Activated T-cell treated with anti-CD3 and anti-CD28 coated beads, Interleukin-2, amount 50 U/mL, for 1 hour (primary cell): ENCODE measurements around the gene VN1R2.
"Not testable (repeated sequence)": the region's sequence is repeated elsewhere in the genome, so short reads cannot be mapped to it uniquely, and the experiment has no call there.

Experiments
- DNase-seq: peaks from one replicate; pipeline ENCODE4 v3.0.0-alpha.2; 2020

VN1R2 gene

GRCh38 chr19:53257715-53258342 lies at the start of gene VN1R2:
VN1R2 (plus strand) TSS chr19:53258292; CDS start chr19:53258376, 84 bp downstream.
- not testable (repeated sequence) for DNase-seq

- not testable (repeated sequence) for DNase-seq
These were observed 46.5 kb upstream of the VN1R2 start for GRCh38 chr19:53211554-53211953.

GRCh38 chr19:53212703-53213320 lies 45.3 kb upstream of the VN1R2 start:
- no peak for DNase-seq

GRCh38 chr19:53222716-53223115 lies 35.4 kb upstream of the VN1R2 start:
- not testable (repeated sequence) for DNase-seq

- no peak for DNase-seq
These were observed 33.5 kb upstream of the VN1R2 start for GRCh38 chr19:53224606-53225005.

GRCh38 chr19:53237114-53237777 lies 20.8 kb upstream of the VN1R2 start:
- no peak for DNase-seq

- DNase-seq: no peak
These were observed 11.6 kb upstream of the VN1R2 start for GRCh38 chr19:53246498-53246897.

- peak; percentile 79 for DNase-seq
These were observed 3.4 kb upstream of the VN1R2 start, which contains the start of gene ZNF677 for GRCh38 chr19:53254411-53255341. ZNF677 (minus strand) TSS chr19:53254873; CDS start chr19:53251550, 3,323 bp downstream.

- not testable (repeated sequence) for DNase-seq
These were observed 9.5 kb downstream of the VN1R2 start, which contains the start of gene VN1R4 for GRCh38 chr19:53267623-53268022. VN1R4 (minus strand) TSS chr19:53267723; CDS start chr19:53267665, 58 bp downstream.

- DNase-seq: not testable (repeated sequence)
These were observed 11.8 kb downstream of the VN1R2 start for GRCh38 chr19:53269861-53270260.

GRCh38 chr19:53272044-53272443 lies 14.0 kb downstream of the VN1R2 start:
- no peak for DNase-seq

GRCh38 chr19:53275480-53275879 lies 17.4 kb downstream of the VN1R2 start:
- no peak for DNase-seq

- peak; percentile 20 for DNase-seq
These were observed 23.9 kb downstream of the VN1R2 start for GRCh38 chr19:53281947-53282346.

- DNase-seq: no peak
These were observed 27.0 kb downstream of the VN1R2 start for GRCh38 chr19:53285087-53285486.

GRCh38 chr19:53290758-53291549 lies 32.9 kb downstream of the VN1R2 start:
- no peak for DNase-seq

- DNase-seq: no peak
These were observed 36.8 kb downstream of the VN1R2 start for GRCh38 chr19:53294786-53295441.

GRCh38 chr19:53301341-53301740 lies 43.2 kb downstream of the VN1R2 start:
- DNase-seq: not testable (repeated sequence)

GRCh38 chr19:53308339-53308811 lies 50.3 kb downstream of the VN1R2 start:
- no peak for DNase-seq
